ENCODE data around the gene GRAMD1B.

Gene GRAMD1B

GRCh38 chr11:123457187-123457770, 27.2 kb downstream of the GRAMD1B start:
- DNase-seq = peak; percentile 34
- H3K9me3 ChIP-seq (ENCODE audit: insufficient read depth, low read length, severe bottlenecking) = no peaks in the 10 kb centered on the region
- H3K4me3 ChIP-seq (ENCODE audit: low read depth in 1 of 2, low read length in 2 of 2) = no peak overlapping the region
- H3K27me3 ChIP-seq (ENCODE audit: insufficient read depth, low read length, poor library complexity) = no peaks in the 10 kb centered on the region
- H3K27ac ChIP-seq (ENCODE audit: low read length) = peak overlapping the region; percentile 66; the same call in 1 of the 2 replicates
- TF ChIP-seq CTCF (IDR thresholded peaks at IDR 0.05; ENCODE audit: borderline replicate concordance, extremely low read depth, low read length, poor library complexity, severe bottlenecking) (no peak), EZH2 (IDR thresholded peaks at IDR 0.05; ENCODE audit: borderline replicate concordance, low read depth, low read length, severe bottlenecking) (no peak)
- H3K4me2 ChIP-seq (ENCODE audit: insufficient read depth, low read length) = no peak overlapping the region
- H3K36me3 ChIP-seq (ENCODE audit: insufficient read depth, low read length) = peaks cover 6% of the 10 kb centered on the region; the same call in 1 of the 2 replicates
- no peaks in the 10 kb centered on the region for H3K79me2 ChIP-seq (ENCODE audit: insufficient read depth, low read length)
- H3K9ac ChIP-seq (ENCODE audit: low read depth, low read length) = no peak overlapping the region
- H3K4me1 ChIP-seq (ENCODE audit: insufficient read depth, low read length) = peaks cover 12% of the 10 kb centered on the region
- peaks cover 6% of the 10 kb centered on the region; the same call in 1 of the 2 replicates for H4K20me1 ChIP-seq (ENCODE audit: insufficient read depth, low read length)
- peak; percentile 89 for ATAC-seq (ENCODE audit: insufficient read depth, low read depth)
- H2AFZ ChIP-seq (ENCODE audit: low read depth, low read length) = peak overlapping the region; percentile 13; the same call in 1 of the 2 replicates

- H3K27me3 ChIP-seq (ENCODE audit: insufficient read depth, low read length, poor library complexity) = no peaks in the 10 kb centered on the region
- H3K4me1 ChIP-seq (ENCODE audit: insufficient read depth, low read length) = peaks cover 12% of the 10 kb centered on the region
- H3K9ac ChIP-seq (ENCODE audit: low read depth, low read length) = no peak overlapping the region
- DNase-seq (no peak), ATAC-seq (ENCODE audit: insufficient read depth, low read depth) (no peak)
- peaks cover 6% of the 10 kb centered on the region; the same call in 1 of the 2 replicates for H3K36me3 ChIP-seq (ENCODE audit: insufficient read depth, low read length)
- no peak overlapping the region for H2AFZ ChIP-seq (ENCODE audit: low read depth, low read length)
- no peak overlapping the region for H3K4me2 ChIP-seq (ENCODE audit: insufficient read depth, low read length)
- H3K79me2 ChIP-seq (ENCODE audit: insufficient read depth, low read length) = no peaks in the 10 kb centered on the region
- H3K9me3 ChIP-seq (ENCODE audit: insufficient read depth, low read length, severe bottlenecking) = no peaks in the 10 kb centered on the region
- H3K27ac ChIP-seq (ENCODE audit: low read length) = no peak overlapping the region
- no peak overlapping the region for H3K4me3 ChIP-seq (ENCODE audit: low read depth in 1 of 2, low read length in 2 of 2)
- peaks cover 8% of the 10 kb centered on the region for H4K20me1 ChIP-seq (ENCODE audit: insufficient read depth, low read length)
- TF ChIP-seq EZH2 (IDR thresholded peaks at IDR 0.05; ENCODE audit: borderline replicate concordance, low read depth, low read length, severe bottlenecking) (no peak), CTCF (IDR thresholded peaks at IDR 0.05; ENCODE audit: borderline replicate concordance, extremely low read depth, low read length, poor library complexity, severe bottlenecking) (no peak)
Measured at GRCh38 chr11:123458501-123458900, 28.4 kb downstream of the GRAMD1B start.

- peaks cover 12% of the 10 kb centered on the region for H3K4me1 ChIP-seq (ENCODE audit: insufficient read depth, low read length)
- no peak overlapping the region for H3K27ac ChIP-seq (ENCODE audit: low read length)
- H3K9ac ChIP-seq (ENCODE audit: low read depth, low read length) = no peak overlapping the region
- peaks cover 10% of the 10 kb centered on the region for H4K20me1 ChIP-seq (ENCODE audit: insufficient read depth, low read length)
- no peak overlapping the region for H3K4me2 ChIP-seq (ENCODE audit: insufficient read depth, low read length)
- no peaks in the 10 kb centered on the region for H3K9me3 ChIP-seq (ENCODE audit: insufficient read depth, low read length, severe bottlenecking)
- no peak overlapping the region for H3K4me3 ChIP-seq (ENCODE audit: low read depth in 1 of 2, low read length in 2 of 2)
- H2AFZ ChIP-seq (ENCODE audit: low read depth, low read length) = no peak overlapping the region
- peaks cover 6% of the 10 kb centered on the region; the same call in 1 of the 2 replicates for H3K36me3 ChIP-seq (ENCODE audit: insufficient read depth, low read length)
- no peaks in the 10 kb centered on the region for H3K27me3 ChIP-seq (ENCODE audit: insufficient read depth, low read length, poor library complexity)
- TF ChIP-seq EZH2 (IDR thresholded peaks at IDR 0.05; ENCODE audit: borderline replicate concordance, low read depth, low read length, severe bottlenecking) (no peak), CTCF (IDR thresholded peaks at IDR 0.05; ENCODE audit: borderline replicate concordance, extremely low read depth, low read length, poor library complexity, severe bottlenecking) (no peak)
- no peaks in the 10 kb centered on the region for H3K79me2 ChIP-seq (ENCODE audit: insufficient read depth, low read length)
- ATAC-seq (ENCODE audit: insufficient read depth, low read depth) (no peak), DNase-seq (no peak)
Measured at GRCh38 chr11:123460012-123460700, 30.1 kb downstream of the GRAMD1B start.
